HPDE6-E6E7 (cell line): ENCODE data around the gene URAD.
"Not testable (repeated sequence)": the region's sequence is repeated elsewhere in the genome, so short reads cannot be mapped to it uniquely, and the experiment has no call there.

Experiments used
- DNase-seq: peaks from one replicate; pipeline ENCODE4 v3.0.0; 2011; ENCODE audit warnings: missing footprints; ENCODE audit errors: extremely low spot score

Gene URAD, protein sequence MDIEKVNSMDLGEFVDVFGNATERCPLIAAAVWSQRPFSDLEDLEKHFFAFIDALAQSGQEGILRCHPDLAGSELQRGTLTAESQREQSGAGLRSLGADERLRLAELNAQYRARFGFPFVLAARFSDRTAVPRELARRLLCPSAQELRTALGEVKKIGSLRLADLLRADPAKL

GRCh38 chr13:27988520-27988919 is at the start of gene URAD:
Gene URAD (minus strand): TSS chr13:27988693. CDS start chr13:27988637, 56 bp downstream.
- DNase-seq: no peak

- DNase-seq: no peak
Measured at GRCh38 chr13:28037399-28037798, 48.9 kb upstream of the URAD start.

- DNase-seq: no peak
Measured at GRCh38 chr13:28035146-28035782, 46.8 kb upstream of the URAD start.

DNA sequence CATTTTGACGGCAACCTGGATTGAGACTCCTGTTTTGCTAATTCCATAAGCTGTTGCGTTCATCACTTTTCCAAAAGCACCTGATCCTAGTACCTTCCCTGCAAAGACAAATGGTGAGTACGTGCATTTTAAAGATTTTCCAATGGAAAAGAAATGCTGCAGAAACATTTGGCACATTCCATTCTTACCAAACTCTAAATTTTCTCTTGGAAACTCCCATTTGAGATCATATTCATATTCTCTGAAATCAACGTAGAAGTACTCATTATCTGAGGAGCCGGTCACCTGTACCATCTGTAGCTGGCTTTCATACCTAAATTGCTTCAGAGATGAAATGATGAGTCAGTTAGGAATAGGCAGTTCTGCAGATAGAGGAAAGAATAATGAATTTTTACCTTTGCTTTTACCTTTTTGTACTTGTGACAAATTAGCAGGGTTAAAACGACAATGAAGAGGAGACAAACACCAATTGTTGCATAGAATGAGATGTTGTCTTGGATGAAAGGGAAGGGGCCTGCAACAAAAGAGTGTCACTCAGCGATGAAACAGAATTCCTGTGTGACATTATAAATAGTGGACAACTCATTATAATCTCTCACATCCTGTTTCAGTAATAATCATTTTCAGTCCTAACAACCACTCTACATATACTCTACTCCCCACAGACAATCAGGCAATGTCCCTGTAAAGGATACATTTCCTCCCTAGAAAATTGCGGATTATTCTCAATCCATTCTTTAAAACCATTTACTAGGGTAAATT is 45.6 kb upstream of the URAD start:
- DNase-seq: no peak

- not testable (repeated sequence) for DNase-seq
Measured at GRCh38 chr13:28032438-28032837, 43.9 kb upstream of the URAD start.

GRCh38 chr13:28031896-28032288 is 43.4 kb upstream of the URAD start:
- DNase-seq: no peak

DNA sequence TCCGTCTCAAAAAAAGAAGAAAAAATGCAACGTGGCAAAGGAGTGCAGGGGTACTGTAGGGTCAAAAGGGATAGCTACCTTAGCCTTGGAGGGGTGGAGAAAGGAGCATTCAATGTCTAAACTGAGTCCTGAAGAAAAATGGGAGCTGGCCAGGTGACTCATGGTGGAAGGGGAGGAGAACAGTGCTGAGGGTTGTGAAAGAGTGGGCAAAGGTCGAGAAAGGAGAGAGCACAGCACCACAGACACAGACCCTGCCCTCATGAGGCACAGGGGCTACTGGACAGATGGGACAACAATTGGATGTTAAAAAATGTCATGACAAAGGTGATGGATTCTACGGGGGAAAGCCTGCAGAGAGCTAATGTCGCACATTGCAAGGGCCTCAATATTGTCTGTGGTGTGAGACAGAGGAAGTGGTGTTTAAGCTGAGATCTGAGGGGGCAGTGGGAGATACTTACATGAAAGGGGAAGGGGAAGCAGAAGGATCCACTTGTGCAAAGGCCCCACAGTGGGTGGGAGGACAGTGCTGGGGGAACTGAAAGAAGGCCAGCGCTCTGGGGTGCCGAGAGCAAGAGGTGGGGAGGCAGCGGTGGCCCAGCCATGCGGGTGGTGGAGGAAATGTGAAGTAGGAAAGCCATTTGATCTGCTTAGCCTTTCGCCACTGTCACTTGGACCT is 42.9 kb upstream of the URAD start:
- DNase-seq: no peak

DNA sequence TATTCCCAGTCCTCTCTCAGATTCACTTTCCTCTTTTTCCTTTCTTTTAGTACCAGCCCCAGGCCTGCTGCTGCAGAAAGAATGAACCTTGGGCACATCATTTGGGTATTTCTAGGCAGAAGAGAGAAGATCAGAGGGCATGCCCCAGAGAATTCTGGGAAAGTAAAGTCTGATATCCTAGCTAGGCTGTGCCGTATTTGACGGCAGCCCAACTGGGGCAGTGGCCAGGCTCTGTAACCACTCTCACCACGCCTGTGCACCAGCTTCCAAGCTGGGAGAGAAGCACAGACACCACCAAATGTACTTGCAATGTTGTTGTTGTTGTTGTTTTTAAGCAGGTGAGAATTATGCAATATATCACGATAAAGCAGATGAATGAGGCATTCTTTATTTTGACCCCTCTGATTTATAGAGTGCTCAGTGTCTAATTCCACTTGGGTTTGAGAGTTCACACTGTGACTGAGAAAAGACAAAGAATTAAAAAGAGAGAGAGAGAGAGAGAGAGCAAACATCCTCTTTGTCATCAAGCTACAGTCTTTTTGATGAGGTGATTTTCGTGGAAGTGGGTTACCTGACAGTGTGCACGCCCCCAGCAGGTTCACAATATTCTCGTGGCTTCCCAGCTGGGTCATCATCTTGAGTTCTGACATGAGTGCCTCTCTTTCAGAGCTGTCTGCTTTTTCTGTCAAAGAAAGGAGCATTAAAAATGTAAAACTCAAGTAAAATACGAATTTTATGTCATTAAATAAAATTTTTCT is 39.3 kb upstream of the URAD start:
- no peak for DNase-seq

- DNase-seq: no peak
Measured at GRCh38 chr13:28027071-28027470, 38.6 kb upstream of the URAD start.

- DNase-seq: no peak
Measured at GRCh38 chr13:28026508-28026907, 38.0 kb upstream of the URAD start.

DNA sequence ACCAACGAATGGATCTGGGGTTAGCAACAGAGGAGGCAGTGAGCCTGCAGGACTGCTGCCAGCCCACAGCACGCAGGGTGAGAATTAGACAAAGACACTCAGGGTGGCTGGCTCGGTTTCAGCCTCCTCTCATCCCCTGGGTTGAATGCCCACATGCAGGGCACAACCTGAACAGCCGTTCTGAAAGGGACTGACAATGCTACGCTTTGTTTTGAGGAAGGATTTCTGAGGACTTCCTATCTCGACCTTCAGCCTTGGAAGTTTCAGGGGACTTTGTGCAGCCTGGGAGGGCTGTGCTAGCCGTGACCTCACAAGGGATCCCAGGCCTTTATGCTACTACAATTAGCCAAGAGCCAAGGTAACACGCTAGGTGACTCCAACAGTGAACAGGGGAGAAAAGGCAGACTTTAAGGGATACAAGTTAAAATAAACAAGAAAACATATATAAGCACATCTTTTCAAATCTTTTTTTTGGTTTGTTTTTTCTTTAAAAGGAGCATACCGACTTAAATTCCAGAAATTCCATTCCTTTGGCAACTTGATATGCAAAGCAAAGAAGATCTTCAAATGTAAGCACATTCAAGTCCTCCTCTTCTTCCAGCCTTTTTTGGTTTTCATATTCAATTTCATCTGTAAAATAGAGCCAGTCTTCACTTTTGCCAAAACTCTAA is 34.5 kb upstream of the URAD start:
- DNase-seq: no peak

DNA sequence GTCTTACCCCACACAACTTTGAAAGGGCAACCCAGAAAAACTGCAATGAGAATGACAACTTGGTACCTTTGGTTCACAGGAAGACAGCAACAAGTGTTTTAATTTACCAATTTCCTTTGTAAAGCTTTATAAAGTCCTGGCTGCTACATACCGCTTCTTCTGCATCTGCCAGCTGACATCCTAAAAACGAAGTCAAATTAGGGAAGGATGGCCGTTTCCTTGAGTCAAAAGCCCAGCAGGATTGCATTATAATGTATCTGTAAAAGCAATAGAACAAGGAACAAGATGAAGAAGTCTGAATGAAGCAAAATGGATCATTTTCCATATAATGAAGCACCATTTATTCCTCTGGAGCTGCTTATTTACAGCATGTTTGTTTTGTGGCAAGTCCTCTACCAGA is 25.8 kb upstream of the URAD start:
- DNase-seq: no peak

- no peak for DNase-seq
Measured at GRCh38 chr13:28013482-28013881, 25.0 kb upstream of the URAD start.

- no peak for DNase-seq
Measured at GRCh38 chr13:28012896-28013295, 24.4 kb upstream of the URAD start.

GRCh38 chr13:28012383-28012782 is 23.9 kb upstream of the URAD start:
- no peak for DNase-seq

DNA sequence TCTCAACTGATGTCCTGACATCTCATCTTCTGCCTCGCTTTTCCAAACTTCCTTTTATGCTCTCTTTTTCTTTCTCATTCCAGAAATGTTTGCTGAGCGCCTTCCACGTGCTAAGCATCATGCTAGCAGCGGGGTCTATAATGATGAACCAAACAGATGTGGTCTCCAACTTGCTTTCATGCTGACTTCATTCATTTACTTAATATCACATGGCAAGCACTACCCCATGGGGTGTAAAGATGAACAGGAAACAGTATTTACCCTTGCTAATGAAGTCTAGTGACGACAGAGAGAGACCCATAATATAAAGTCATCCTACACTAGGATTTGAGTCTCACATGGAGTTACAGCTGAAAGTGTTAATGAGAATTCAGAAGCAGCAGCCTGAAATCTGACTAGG is 21.6 kb upstream of the URAD start:
- DNase-seq: no peak

DNA sequence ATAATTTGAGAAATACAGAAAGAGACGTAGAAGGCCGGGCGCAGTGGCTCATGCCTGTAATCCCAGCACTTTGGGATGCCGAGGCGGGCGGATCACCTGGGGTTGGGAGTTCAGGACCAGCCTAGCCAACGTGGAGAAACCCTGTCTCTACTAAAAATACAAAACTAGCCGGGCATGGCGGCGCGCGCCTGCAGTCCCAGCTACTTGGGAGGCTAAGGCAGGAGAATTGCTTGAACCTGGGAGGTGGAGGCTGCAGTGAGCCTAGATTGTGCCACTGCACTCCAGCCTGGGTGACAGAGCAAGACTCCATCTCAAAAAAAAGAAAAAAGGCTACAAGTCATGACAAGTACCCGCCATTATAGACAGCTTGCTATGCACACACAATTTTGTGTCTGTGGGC is 16.5 kb upstream of the URAD start:
- DNase-seq: not testable (repeated sequence)

DNA sequence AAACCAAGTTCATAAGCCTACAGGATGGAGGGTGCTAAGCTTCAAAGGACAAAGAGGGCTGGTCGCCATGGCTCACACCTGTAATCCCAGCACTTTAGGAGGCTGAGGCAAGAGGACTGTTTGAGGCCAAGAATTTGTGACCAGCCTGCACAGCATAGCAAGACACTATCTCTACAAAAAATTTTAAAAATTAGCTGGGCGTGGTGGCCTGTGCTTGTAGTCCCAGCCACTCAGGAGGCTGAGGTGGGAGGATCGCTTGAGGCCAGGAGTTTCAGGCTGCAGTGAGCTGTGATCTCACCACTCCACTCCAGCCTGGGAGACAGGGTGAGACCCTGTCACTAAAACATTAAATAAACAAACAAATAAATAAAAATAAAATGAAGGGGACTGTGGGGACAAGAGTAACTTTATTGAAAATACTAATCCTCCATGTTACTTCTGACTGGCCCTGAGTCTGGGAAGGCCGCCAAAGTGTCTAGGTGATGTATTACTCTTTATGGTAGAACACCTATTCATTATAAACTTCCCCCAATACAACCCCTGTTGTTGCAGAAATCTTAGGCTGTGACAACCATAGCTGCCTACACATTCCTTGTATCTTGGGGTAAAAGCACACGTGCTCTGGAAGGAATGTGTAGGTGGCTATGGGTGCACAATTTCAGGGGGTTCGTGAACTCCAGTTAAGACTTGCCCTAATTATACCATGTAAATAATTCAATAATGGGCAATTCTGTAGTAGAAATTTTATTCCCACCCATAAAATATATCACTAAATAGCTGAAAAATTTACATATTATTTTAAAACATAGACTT is 14.6 kb upstream of the URAD start:
- no peak for DNase-seq

DNA sequence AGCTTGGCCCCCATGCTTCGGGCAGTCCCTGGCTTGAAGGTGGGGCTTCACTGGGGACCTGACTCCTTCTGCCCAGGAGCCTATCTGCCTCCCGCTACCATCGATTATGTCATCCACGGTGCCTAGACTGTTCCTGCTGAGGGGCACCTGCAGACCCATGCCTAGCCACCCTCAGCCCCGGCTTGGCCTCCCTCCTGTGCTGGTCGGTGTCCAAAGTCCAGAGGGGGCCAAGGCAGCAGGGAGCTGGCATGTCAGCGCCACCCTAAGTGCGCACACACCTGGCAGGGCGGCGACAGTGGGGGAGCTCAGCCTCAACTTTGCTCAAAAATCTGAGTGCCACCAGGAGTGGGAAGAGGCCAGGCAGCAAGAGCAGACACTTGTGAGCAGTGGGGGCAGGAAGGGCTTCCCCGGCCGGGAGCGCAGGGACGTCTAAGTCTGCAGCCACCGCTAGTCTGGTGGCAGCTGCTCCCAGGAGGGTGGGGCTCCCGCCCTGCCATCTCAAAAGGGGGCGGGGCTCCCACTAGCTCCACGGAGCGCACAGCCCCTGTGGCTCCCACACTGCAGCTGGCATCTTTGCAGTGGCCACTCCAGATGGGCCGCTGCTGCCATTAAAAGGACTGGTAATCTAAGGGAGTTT is 13.5 kb upstream of the URAD start:
- no peak for DNase-seq

- DNase-seq: no peak
Measured at GRCh38 chr13:28001049-28001448, 12.6 kb upstream of the URAD start.
